ENCODE measurements around the gene COX6B1. TPM values are rescaled to one million over a fixed set of nuclear protein-coding genes. Genes with fewer than 3 reads are reported as not detected.
"Not testable (repeated sequence)": the region's sequence is repeated elsewhere in the genome, so short reads cannot be mapped to it uniquely, and the experiment has no call there.

COX6B1 gene
- 267 TPM for total RNA-seq
- long read RNA-seq, transcript COX6B1-201 (4 exons, 667 nt): major isoform, 57 of 61 reads
- long read RNA-seq, partial matches to known transcripts: 4 of 61 reads
- long read RNA-seq, other reads (novel, unspliced or antisense): 0 of 61 reads

GRCh38 chr19:35648017-35648961 lies at the start of gene COX6B1:
COX6B1 (plus strand) TSS chr19:35648323; CDS start chr19:35651244, 2,921 bp downstream.
- peak; percentile 81 to 84 for ATAC-seq

GRCh38 chr19:35601971-35602370 lies 46.2 kb upstream of the COX6B1 start:
- Histone ChIP-seq H3K27me3 (ENCODE audit: low read depth) (no peaks in the 10 kb centered on the region), H3K9me3 (no peaks in the 10 kb centered on the region), H3K4me3 (no peak overlapping the region), H3K27ac (no peak overlapping the region), H3K36me3 (no peaks in the 10 kb centered on the region), H3K4me1 (no peaks in the 10 kb centered on the region)
- ATAC-seq: no peak
- no peak for DNase-seq
- intact Hi-C loops (cut with DNase I): no loop called here
- no peak for TF ChIP-seq CTCF (IDR thresholded peaks at IDR 0.05)

More at GRCh38 chr19:35648017-35648961, at the start of gene COX6B1:
- peaks cover 33% of the 10 kb centered on the region for H3K36me3 ChIP-seq
- H3K9me3 ChIP-seq: no peaks in the 10 kb centered on the region
- DNase-seq: peak; percentile 93
- peak within 1 kb of the TSS; percentile 91 for H3K27ac ChIP-seq
- peak within 1 kb of the TSS; percentile 97 for H3K4me3 ChIP-seq
- H3K27me3 ChIP-seq (ENCODE audit: low read depth): no peaks in the 10 kb centered on the region
- intact Hi-C loops (cut with DNase I): no loop called here
- TF ChIP-seq CTCF (IDR thresholded peaks at IDR 0.05): no peak
- peaks cover 35% of the 10 kb centered on the region for H3K4me1 ChIP-seq

DNA sequence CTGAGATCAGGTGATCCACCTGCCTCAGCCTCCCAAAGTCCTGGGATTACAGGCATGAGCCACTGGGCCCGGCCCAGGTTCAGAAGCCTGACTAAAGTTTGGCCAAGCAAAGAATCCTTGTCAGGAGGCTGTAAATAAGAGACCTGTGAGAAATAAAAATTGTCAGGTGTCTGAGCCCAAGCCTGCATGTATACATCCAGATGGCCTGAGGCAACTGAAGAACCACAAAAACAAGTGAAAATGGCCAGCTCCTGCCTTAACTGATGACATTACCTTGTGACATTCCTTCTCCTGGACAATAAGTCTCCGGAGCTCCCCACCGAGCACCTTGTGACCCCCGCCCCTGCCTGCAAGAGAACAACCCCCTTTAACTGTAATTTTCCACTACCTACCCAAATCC lies 43.7 kb upstream of the COX6B1 start:
- ATAC-seq; H3K9me3 ChIP-seq; H3K27ac ChIP-seq; intact Hi-C loops (cut with DNase I); DNase-seq; H3K36me3 ChIP-seq; H3K27me3 ChIP-seq (ENCODE audit: low read depth); H3K4me1 ChIP-seq; H3K4me3 ChIP-seq: not testable (repeated sequence)

- ATAC-seq; DNase-seq; H3K36me3 ChIP-seq; H3K27ac ChIP-seq; H3K9me3 ChIP-seq; H3K27me3 ChIP-seq (ENCODE audit: low read depth); H3K4me1 ChIP-seq; intact Hi-C loops (cut with DNase I); H3K4me3 ChIP-seq: not testable (repeated sequence)
Observed at GRCh38 chr19:35607170-35607569, 41.0 kb upstream of the COX6B1 start.

DNA sequence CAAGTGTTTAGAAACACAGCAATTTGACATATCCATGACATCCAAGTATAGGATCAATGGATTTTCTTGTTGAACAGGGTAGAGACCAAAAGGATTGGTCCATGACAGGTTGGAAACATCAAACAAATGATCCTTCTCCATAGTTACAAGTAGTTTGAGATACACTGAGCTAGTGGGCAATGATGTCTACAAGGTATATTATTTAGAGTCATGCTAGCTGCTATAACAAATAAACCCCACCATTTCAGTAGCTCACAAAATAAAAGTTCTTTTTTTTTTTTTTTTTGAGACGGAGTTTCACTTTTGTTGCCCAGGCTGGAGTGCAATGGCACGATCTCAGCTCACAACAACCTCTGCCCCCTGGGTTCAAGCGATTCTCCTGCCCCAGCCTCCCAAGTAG lies 40.5 kb upstream of the COX6B1 start:
- TF ChIP-seq CTCF (IDR thresholded peaks at IDR 0.05): no peak
- Histone ChIP-seq H3K27ac (no peak overlapping the region), H3K27me3 (ENCODE audit: low read depth) (no peaks in the 10 kb centered on the region), H3K4me1 (peaks cover 6% of the 10 kb centered on the region), H3K36me3 (no peaks in the 10 kb centered on the region), H3K4me3 (no peak overlapping the region), H3K9me3 (peaks cover 6% of the 10 kb centered on the region)
- intact Hi-C loops (cut with DNase I): no loop called here
- ATAC-seq (no peak), DNase-seq (no peak)

- Histone ChIP-seq H3K4me3 (no peak overlapping the region), H3K27ac (no peak overlapping the region), H3K4me1 (peaks cover 11% of the 10 kb centered on the region), H3K36me3 (no peaks in the 10 kb centered on the region), H3K27me3 (ENCODE audit: low read depth) (no peaks in the 10 kb centered on the region), H3K9me3 (peaks cover 6% of the 10 kb centered on the region)
- TF ChIP-seq CTCF (IDR thresholded peaks at IDR 0.05): no peak
- DNase-seq (no peak), ATAC-seq (no peak)
- intact Hi-C loops (cut with DNase I): no loop called here
Observed at GRCh38 chr19:35608251-35608650, 39.9 kb upstream of the COX6B1 start.
